Fibroblast of lung (primary cell): Measurements from ENCODE around the gene SUFU.
A peak's percentile ranks its signal among the peaks of the same experiment; 100 is the strongest.

Experiments
- CTCF ChIP-seq, 2 donors: IDR thresholded peaks in 1 of 2; conservative IDR thresholded peaks in 1 of 2; 1 replicate in 1 of 2; 2 replicates in 1 of 2; pipeline ENCODE4 v1.5.1; 2011 to 2012; ENCODE audit warnings: low read length in 2 of 2, control low read depth in 1 of 2, inconsistent platforms in 1 of 2, low read depth in 1 of 2, mild to moderate bottlenecking in 1 of 2
- EZH2 ChIP-seq: IDR thresholded peaks from 2 replicates; pipeline ENCODE4 v1.5.1; 2012; ENCODE audit warnings: low read length, control low read depth, mild to moderate bottlenecking; ENCODE audit errors: missing control alignments

- peak in 1 of 2 donors; percentile 35 for TF ChIP-seq CTCF (conservative IDR thresholded peaks at IDR 0.05 in 1 of 2, IDR thresholded peaks at IDR 0.05 in 1 of 2; ENCODE audit: low read depth in 1 of 2, low read length in 2 of 2)
- TF ChIP-seq EZH2: no peak
Measured at GRCh38 chr10:102540023-102540422, 36.3 kb downstream of the SUFU start.
